Mucosa of gallbladder (tissue), 1 donor: ENCODE measurements around the gene TNIP2. TPM values are rescaled to one million over a fixed set of nuclear protein-coding genes. Genes with fewer than 3 reads are reported as not detected.
"Not testable (repeated sequence)": the region's sequence is repeated elsewhere in the genome, so short reads cannot be mapped to it uniquely, and the experiment has no call there.

Experiments
- DNase-seq: peaks from one replicate; pipeline ENCODE4 v3.0.0-alpha.2; 2020; ENCODE audit warnings: low spot score
- total RNA-seq: library from RNA; stranded (reverse); gene quantifications from one replicate; pipeline ENCODE4 v1.2.1, GENCODE V29; 2021
- donor health status: DM: no; HTN: no; CAD: no.

Gene TNIP2
- total RNA-seq, 1 donor from 2014 or later, result 42.2 TPM

DNA sequence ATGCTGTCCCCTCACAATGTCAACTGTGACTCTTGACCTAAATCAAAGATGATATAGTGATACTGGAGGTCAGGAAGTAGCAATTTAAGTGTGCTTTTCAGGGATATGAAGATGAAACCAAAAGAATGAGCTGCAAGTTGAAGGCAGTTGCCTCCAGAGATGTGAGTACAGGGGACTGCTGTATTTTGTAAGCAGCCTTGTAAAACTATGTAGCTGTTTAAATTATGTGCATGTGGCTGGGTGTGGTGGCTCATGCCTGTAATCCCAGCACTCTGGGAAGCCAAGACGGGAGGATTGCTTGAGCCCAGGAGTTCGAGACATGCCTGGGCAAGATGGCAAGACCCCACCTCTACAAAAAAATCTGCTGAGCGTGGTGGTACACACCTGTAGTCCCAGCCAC is 15.1 kb upstream of the TNIP2 start:
- no peak for DNase-seq

DNA sequence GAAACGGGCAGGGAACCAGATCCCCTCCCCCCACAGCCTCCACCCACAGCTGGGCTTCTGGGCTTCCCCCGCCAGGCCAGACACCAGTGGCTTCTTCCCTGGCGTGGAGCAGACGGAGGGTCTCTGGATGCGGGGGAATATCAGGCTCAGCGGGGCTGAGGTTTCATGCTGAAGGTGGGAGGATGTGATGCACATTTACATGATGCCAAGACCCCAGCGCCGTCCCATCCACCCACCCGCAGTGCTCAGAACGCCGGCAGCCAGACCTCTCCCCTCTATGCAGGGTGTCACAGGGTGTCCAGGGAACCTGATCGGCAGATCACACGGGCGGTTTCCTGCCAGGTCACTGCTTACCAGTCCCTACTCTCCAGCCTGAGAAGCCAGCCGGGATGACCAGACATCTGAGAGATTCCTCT is 12.8 kb upstream of the TNIP2 start:
- no peak for DNase-seq

DNA sequence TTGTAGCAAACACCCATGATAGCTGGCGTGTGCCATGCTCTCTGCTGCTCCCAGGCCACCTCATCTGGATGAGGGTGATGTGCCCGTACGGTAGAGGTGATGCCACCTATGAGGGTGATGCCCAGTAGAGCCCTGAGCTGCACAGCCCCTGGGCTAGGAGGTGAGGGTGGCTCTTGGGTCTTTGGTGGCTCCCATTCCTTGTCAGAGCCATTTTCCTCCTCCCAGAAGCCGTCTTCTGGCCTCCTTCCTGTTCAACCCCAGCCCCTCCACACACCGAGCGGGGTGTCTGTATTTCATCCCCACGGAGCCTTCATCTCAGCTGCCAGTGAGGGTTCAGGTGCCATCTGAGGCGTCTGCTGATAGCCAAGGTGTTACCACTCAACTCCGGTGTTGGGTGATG is 12.0 kb upstream of the TNIP2 start:
- no peak for DNase-seq

DNA sequence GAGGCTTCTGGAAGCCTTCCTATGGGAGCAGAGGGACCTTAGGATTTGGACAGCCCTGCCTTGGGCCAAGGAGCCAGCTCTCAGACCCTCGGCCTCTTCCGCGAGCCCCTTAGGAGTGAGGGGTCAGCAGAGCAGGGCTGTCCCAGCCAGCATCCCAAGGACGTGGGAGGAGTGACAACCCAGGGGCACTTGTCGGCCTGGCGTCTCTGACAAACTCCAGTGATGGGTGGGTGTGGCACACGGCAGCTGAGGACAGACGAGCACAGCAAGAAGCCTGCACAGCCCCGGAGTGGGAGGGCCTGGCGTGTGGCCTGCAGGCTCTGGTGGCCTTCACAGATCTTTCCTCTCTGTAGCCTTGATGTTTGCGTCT is 11.6 kb upstream of the TNIP2 start:
- DNase-seq, result no peak

GRCh38 chr4:2767046-2767704 is 11.0 kb upstream of the TNIP2 start:
- no peak for DNase-seq

GRCh38 chr4:2765832-2766526 is 9.8 kb upstream of the TNIP2 start:
- DNase-seq, result no peak

DNA sequence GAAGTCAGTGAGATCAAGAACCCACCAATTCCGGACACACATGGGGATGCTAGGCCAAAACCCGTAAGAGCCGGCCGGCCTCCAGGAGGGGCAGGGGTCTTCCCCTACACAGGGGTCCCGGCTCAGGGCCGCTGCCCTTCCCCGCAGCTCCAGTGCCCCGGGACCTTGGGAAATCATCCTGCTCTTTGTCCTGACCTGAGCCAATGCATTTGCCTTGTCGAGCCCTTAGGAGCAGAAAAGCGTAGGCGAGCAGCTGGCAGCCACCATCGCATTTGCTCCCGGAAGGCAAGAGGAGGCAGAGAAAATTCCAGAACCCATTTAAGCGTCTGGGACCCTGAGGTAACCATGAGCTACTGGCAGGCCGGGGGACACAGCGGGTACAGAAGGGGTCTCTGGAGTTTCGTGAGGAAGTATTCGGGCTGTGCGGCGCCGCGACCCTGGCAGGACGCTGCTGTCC is 7.4 kb upstream of the TNIP2 start:
- no peak for DNase-seq

- not testable (repeated sequence) for DNase-seq
Measured at GRCh38 chr4:2762486-2763370, 6.6 kb upstream of the TNIP2 start.

DNA sequence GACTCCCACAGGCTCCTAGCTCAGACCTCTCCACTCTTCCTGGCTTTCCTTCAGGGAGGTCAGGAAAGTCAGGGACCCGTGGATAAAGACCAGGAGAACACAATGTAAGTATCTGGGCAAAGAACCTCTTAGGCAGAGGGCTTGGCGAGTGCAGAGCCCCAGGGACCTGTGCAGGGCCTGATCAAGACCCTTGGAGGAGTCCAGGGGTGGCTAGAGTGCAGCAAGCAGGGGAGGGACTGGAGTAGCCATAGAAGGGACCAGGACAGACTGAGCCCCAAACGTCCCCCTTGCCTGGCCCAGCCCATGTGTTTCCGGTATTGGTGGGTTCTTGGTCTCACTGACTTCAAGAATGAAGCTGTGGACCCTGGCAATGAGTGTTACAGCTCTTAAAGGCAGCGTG is 5.9 kb upstream of the TNIP2 start:
- DNase-seq, result no peak

DNA sequence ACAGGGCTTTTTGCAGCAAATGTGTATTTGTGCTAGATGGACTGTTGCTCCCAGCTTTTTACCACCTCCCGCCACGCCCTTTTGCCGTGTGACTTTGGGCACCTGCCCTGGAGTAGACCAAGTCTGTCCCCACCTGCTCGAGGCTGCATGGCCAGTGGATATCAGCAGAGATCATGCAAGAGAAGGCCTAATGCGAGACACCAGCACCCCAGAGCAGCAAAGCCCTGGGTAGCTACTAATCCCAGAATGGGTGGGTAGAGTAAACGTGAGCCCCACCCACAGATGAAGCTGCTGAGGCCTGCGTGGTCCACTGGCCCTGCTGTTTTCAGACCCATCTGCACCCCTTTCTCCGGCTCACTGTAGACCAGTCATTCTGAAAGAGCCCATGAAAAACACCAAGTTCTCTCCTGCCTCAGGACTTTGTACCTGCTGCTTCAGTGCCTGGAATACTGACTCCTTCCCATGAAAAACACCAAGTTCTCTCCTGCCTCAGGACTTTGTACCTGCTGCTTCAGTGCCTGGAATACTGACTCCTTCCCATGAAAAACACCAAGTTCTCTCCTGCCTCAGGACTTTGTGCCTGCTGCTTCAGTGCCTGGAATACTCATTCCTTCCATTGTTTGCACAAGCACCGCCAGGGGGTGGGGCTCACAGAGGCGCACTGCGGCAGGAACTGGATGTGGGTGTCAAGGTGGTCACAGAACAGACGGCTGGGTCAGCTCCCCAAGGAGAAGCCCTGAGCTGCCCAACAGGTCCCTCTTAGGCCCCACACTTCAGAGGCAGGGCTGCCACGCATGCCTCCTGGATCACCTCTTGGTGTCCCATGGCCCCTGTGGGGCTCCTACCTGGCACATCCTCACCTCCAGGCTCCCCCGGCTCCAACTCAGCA is 5.1 kb upstream of the TNIP2 start:
- peak; percentile 77 for DNase-seq

- DNase-seq, result no peak
Measured at GRCh38 chr4:2757426-2757825, 1.3 kb upstream of the TNIP2 start.

DNA sequence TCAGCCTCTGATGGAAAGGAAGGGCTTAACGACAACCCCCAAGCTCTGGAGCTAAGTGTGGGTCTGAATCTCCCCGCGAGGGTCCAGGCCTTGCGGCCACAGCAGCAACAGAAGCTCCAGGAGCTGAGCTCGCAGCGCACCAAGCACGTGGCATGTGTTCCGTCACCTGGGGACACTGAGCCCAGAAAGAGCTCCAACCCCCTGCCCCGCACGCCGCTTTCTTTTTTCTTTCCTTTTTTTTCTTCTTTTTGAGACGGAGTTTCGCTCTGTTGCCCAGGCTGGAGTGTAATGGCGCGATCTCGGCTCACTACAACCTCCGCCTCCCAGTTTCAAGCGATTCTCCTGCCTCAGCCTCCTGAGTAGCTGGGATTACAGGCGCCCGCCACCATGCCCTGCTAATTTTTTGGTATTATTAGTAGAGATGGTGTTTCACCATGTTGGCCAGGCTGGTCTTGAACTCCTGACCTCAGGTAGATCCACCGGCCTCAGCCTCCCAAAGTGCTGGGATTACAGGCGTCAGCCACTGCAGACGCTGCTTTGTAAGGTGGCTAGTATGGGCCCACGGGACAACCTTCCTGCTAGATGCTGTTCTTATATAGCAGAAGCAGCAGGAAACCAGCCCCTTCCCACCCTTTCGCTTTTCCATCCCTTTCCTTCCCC is 685 bp upstream of the TNIP2 start:
- DNase-seq, result no peak

GRCh38 chr4:2754848-2755819 is 1.0 kb downstream of the TNIP2 start:
- DNase-seq, result no peak

- DNase-seq, result no peak
Measured at GRCh38 chr4:2753436-2753835, 2.7 kb downstream of the TNIP2 start.

DNA sequence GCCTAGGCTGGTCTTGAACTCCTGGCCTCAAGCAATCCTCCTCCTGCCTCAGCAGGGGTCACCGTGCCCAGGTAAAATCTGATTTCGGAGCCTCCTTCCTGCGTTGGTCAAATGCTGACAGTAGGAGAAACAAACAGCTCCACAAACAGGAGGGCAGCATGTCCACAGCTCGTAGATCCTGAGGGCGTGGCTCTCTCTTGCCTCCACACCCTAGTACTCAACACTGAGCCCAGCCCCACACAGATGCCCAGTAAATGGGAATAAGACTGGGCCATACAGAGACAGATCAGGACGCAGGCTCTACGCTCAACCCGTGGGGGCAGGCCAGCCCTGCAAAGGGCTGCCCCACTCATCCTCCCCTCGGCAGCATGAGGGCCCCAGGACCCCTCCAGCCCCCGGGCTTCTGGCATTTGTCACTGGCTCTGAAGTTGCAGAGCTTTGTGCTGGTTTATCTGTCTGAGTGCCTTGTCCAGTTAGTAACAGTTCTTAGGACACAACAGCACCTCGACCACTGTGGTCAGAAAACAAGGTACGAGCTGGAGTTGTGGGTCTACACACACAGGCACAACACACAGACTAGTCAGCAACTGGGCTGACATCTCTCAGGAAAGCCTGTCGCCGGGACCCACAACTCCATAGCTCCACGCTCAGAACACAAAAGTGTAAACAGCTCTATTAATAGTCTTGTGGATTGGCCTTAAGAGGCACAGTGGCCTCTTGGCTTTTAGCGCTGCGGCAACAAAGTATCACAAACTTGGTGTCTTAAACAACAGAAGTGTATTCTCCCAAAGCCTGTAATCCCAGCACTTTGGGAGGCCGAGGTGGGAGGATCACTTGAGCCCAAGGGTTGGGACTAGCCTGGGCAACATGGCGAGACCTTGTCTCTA is 5.2 kb downstream of the TNIP2 start:
- no peak for DNase-seq

- DNase-seq, result no peak
Measured at GRCh38 chr4:2746891-2747695, 9.0 kb downstream of the TNIP2 start.

DNA sequence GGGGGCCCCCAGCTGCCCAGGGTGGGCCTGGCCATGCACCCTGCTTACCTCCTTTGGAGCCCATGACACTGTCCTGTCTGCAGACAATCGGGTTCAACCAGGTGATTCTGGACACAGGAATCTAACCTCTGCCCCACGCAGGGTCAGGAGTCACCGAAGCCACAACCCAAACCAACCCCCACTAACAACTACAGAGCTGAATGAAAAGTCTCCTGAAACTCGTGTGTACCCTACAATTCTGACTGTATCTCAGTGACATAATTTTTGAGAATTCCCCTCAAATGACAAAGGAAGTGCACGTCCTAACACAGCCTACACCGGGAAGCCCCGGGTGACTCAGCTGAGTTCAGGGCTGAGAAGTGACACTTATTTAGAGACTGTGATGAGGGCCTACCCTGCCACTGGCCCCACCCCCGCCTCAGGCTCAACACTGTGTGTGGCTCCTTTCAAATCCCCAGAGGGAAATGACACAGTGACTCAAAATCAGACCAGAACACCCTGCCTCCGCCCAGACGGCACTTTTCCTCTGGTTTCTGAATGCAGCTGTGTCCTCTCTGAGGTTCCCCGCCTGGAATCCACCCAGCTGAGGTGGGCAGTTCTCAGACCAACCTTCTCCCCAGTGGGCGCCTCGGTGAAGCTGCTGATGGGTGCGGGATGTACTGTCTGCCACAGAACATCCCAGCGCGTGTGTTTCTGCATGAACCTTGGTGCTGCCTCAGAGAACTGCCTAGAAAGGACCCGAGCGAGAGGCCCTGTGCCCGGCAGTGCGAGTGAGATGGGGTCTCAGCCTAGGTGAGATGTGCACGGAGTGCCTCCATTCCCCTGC is 9.9 kb downstream of the TNIP2 start:
- no peak for DNase-seq
